ENCODE data around the gene MT1G. TPM values are rescaled to one million over a fixed set of nuclear protein-coding genes. Genes with fewer than 3 reads are reported as not detected.

The MT1G gene
- total RNA-seq, 2 donors from 2014 or later = 34.7 TPM; not detected in 1

DNA sequence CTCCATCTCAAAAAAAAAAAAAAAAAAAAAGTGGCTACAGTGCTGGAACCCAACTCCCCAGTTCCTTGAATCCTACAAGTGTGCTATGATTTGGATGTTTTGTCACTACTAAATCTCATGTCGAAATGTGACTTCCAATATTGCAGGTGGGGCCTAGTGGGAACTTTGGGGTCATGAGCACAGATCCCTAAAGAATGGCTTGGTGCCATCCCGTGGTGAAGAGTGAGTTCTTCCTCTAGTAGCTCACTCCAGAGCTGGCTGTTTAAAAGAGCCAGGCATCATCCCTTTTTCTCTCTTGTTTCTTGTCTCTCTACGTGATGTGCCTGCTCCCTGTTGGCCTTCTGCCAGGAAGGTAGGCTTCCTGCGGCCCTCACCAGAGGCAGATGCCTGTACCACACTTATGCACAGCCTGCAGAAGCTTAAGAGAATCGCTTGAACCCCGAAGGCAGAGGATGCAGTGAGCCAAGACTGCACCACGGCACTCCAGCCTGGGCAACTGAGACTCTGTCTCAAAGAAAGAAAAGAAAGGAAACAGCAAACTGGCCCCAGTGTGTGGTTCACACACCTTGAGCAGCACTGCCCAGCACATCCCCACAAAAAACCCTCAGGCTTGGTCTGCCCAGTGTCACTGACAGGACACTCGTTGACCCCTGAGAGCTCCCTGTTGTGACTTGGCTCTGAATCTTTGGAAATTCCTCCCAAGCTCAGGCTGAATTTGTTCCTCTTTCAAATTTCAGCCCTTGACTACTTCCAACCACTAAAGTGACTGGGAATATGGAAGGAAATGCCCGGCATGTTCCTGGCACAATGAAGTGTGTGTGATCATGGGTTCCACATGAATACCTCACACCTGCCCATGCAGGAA lies 39.1 kb downstream of the MT1G start:
- Histone ChIP-seq H3K36me3 (no peaks in the 10 kb centered on the region), H3K4me3 (no peak overlapping the region), H3K4me1 (ENCODE audit: control insufficient read depth in 1 of 2, low read depth in 2 of 2) (peaks cover 0 to 10% of the 10 kb centered on the region in 2 donors), H3K27me3 (replicated peaks; ENCODE audit: insufficient read depth) (no peaks in the 10 kb centered on the region), H3K27ac (peak overlapping the region; percentile 37 to 68), H3K9me3 (no peaks in the 10 kb centered on the region)
- DNase-seq (ENCODE audit: low spot score) (no peak), ATAC-seq (ENCODE audit: insufficient number of reproducible peaks, low FRiP score, low read depth) (no peak)
- TF ChIP-seq, protein P1, sequence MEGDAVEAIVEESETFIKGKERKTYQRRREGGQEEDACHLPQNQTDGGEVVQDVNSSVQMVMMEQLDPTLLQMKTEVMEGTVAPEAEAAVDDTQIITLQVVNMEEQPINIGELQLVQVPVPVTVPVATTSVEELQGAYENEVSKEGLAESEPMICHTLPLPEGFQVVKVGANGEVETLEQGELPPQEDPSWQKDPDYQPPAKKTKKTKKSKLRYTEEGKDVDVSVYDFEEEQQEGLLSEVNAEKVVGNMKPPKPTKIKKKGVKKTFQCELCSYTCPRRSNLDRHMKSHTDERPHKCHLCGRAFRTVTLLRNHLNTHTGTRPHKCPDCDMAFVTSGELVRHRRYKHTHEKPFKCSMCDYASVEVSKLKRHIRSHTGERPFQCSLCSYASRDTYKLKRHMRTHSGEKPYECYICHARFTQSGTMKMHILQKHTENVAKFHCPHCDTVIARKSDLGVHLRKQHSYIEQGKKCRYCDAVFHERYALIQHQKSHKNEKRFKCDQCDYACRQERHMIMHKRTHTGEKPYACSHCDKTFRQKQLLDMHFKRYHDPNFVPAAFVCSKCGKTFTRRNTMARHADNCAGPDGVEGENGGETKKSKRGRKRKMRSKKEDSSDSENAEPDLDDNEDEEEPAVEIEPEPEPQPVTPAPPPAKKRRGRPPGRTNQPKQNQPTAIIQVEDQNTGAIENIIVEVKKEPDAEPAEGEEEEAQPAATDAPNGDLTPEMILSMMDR (IDR thresholded peaks at IDR 0.05) = no peak

GRCh38 chr16:56626685-56627084 lies 41.2 kb downstream of the MT1G start:
- Histone ChIP-seq H3K9me3 (no peaks in the 10 kb centered on the region), H3K27ac (peak overlapping the region; percentile 95 to 99), H3K4me3 (peak overlapping the region; percentile 77), H3K36me3 (no peaks in the 10 kb centered on the region), H3K4me1 (ENCODE audit: control insufficient read depth in 1 of 2, low read depth in 2 of 2) (peaks cover 0 to 5% of the 10 kb centered on the region in 2 donors), H3K27me3 (replicated peaks; ENCODE audit: insufficient read depth) (no peaks in the 10 kb centered on the region)
- ATAC-seq (ENCODE audit: insufficient number of reproducible peaks, low FRiP score, low read depth) = no peak
- DNase-seq (ENCODE audit: low spot score) = no peak
- TF ChIP-seq, protein P1 (IDR thresholded peaks at IDR 0.05) = no peak

DNA sequence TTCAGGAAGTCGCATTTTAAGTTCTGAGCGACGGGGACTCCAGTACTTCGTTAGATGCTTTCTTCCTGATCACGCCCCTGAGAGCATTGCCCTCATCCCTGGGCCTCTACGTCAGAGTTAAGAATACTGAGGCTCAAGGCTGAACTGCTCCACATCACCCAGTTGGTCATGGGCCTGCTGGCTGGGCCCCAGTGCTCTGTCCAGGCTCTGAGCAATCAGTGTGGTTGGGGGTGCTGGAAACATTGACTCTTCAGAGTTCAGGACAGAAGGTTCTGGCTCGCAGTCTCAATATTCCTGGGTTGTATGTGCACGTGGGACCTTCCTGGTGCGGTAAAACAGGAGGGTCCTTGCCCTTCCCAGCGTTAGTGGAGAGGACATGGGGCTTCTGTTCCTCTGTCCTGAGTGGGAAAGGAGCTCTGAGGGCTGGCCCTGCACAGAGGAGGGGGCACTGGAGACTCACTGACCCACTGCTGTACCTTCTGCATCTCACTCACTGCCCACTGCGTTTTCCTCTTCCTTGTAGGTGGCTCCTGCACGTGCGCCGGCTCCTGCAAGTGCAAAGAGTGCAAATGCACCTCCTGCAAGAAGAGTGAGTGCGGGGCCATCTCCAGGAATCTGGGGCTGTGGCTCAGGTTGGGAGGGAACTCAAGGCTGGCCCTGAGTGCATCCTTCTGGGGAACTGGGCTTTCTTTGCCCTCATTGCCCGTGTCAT lies 41.8 kb downstream of the MT1G start:
- Histone ChIP-seq H3K27me3 (replicated peaks; ENCODE audit: insufficient read depth) (no peaks in the 10 kb centered on the region), H3K4me3 (peak overlapping the region; percentile 77), H3K9me3 (no peaks in the 10 kb centered on the region), H3K27ac (peak overlapping the region; percentile 95 to 99), H3K36me3 (no peaks in the 10 kb centered on the region), H3K4me1 (ENCODE audit: control insufficient read depth in 1 of 2, low read depth in 2 of 2) (peaks cover 0 to 5% of the 10 kb centered on the region in 2 donors)
- peak; percentile 68 for ATAC-seq (ENCODE audit: insufficient number of reproducible peaks, low FRiP score, low read depth)
- peak; percentile 70 for DNase-seq (ENCODE audit: low spot score)
- TF ChIP-seq, protein P1 (IDR thresholded peaks at IDR 0.05) = no peak

- Histone ChIP-seq H3K27me3 (replicated peaks; ENCODE audit: insufficient read depth) (no peaks in the 10 kb centered on the region), H3K4me3 (peak within 1 kb of the TSS; percentile 77), H3K9me3 (no peaks in the 10 kb centered on the region), H3K4me1 (ENCODE audit: control insufficient read depth in 1 of 2, low read depth in 2 of 2) (peaks cover 0 to 5% of the 10 kb centered on the region in 2 donors), H3K27ac (peak within 1 kb of the TSS; percentile 95 to 99), H3K36me3 (no peaks in the 10 kb centered on the region)
- ATAC-seq (ENCODE audit: insufficient number of reproducible peaks, low FRiP score, low read depth) (peak; percentile 61), DNase-seq (ENCODE audit: low spot score) (no peak)
- TF ChIP-seq, protein P1 (IDR thresholded peaks at IDR 0.05) = no peak
These were observed 42.5 kb downstream of the MT1G start, which contains the start of gene MT1E for GRCh38 chr16:56625140-56625942. TSS of gene MT1E (plus strand) at chr16:56625781. CDS start at chr16:56625852, 71 bp downstream.

All from thoracic aorta (tissue), 2 donors.